SK-N-SH treated with all-trans-retinoic acid at 6 μM for 48 hours (cell line): ENCODE measurements around the gene SURF1.

Experiments used
- ATAC-seq: fragments of 200-7000 bp; cut with Tn5 transposase; 3 replicates; pipeline ENCODE4 v1.9.1; 2020; ENCODE audit warnings: mild to moderate bottlenecking, moderate library complexity
- ARNTL ChIP-seq: fragments of 450-650 bp; formaldehyde crosslinking; IDR thresholded peaks from 2 replicates; pipeline ENCODE4 v1.5.0; 2020; ENCODE audit warnings: low read depth, mild to moderate bottlenecking, moderate library complexity, borderline replicate concordance
- GLIS3 ChIP-seq: fragments of 250-450 bp; sonication (Bioruptor Pico); IDR thresholded peaks from 2 replicates; pipeline ENCODE4 v1.5.0; 2020; ENCODE audit warnings: mild to moderate bottlenecking, moderate library complexity
- ISL1 ChIP-seq: fragments of 250-450 bp; sonication (Bioruptor Pico); IDR thresholded peaks from 2 replicates; pipeline ENCODE4 v2.1.2; 2022; ENCODE audit warnings: mild to moderate bottlenecking, moderate library complexity
- OSR1 ChIP-seq: fragments of 250-450 bp; sonication (Bioruptor Pico); IDR thresholded peaks from 2 replicates; pipeline ENCODE4 v1.8.0; 2022; ENCODE audit warnings: moderate library complexity, mild to moderate bottlenecking, inconsistent platforms
- PPARA ChIP-seq: fragments of 250-450 bp; sonication (Bioruptor Pico); IDR thresholded peaks from 2 replicates; pipeline ENCODE4 v1.5.0; 2020; ENCODE audit warnings: mild to moderate bottlenecking, borderline replicate concordance
- TCF4 ChIP-seq: fragments of 250-450 bp; sonication (Bioruptor Pico); IDR thresholded peaks from 2 replicates; pipeline ENCODE4 v1.8.0; 2021; ENCODE audit warnings: mild to moderate bottlenecking, moderate library complexity, borderline replicate concordance
- TOX ChIP-seq: fragments of 250-450 bp; sonication (Bioruptor Pico); IDR thresholded peaks from 2 replicates; pipeline ENCODE4 v1.8.0; 2021; ENCODE audit warnings: mild to moderate bottlenecking, moderate library complexity, borderline replicate concordance
- ZC3H10 ChIP-seq: fragments of 250-450 bp; sonication (Bioruptor Pico); IDR thresholded peaks from 2 replicates; pipeline ENCODE4 v1.5.1; 2021; ENCODE audit warnings: mild to moderate bottlenecking, moderate library complexity
- ZFP3 ChIP-seq: fragments of 250-450 bp; sonication (Bioruptor Pico); IDR thresholded peaks from 2 replicates; pipeline ENCODE4 v1.5.0; 2020; ENCODE audit warnings: mild to moderate bottlenecking, moderate library complexity
- ZFP30 ChIP-seq: fragments of 450-650 bp; formaldehyde crosslinking; IDR thresholded peaks from 2 replicates; pipeline ENCODE4 v1.5.0; 2022; ENCODE audit warnings: mild to moderate bottlenecking, moderate library complexity
- ZNF8 ChIP-seq: fragments of 450-650 bp; formaldehyde crosslinking; IDR thresholded peaks from 2 replicates; pipeline ENCODE4 v1.5.0; 2020; ENCODE audit warnings: mild to moderate bottlenecking, moderate library complexity
- TF ChIP-seq, protein P1 (sequence below): fragments of 250-450 bp; sonication (Bioruptor Pico); IDR thresholded peaks from 2 replicates; pipeline ENCODE4 v1.5.0; 2020; ENCODE audit warnings: mild to moderate bottlenecking, moderate library complexity
- TF ChIP-seq, protein P2 (sequence below): fragments of 250-450 bp; sonication (Bioruptor Pico); IDR thresholded peaks from 2 replicates; pipeline ENCODE4 v1.5.1; 2021; ENCODE audit warnings: mild to moderate bottlenecking, moderate library complexity
- TF ChIP-seq, protein P3 (sequence below): fragments of 250-450 bp; sonication (Bioruptor Pico); IDR thresholded peaks from 2 replicates; pipeline ENCODE4 v1.8.0; 2021; ENCODE audit warnings: low read depth, mild to moderate bottlenecking, moderate library complexity, borderline replicate concordance
- TF ChIP-seq, protein P4 (sequence below): fragments of 250-450 bp; sonication (Bioruptor Pico); IDR thresholded peaks from 2 replicates; pipeline ENCODE4 v1.5.1; 2020; ENCODE audit warnings: low read depth, mild to moderate bottlenecking, moderate library complexity
- TF ChIP-seq, protein P5 (sequence below): fragments of 250-450 bp; sonication (Bioruptor Pico); IDR thresholded peaks from 2 replicates; pipeline ENCODE4 v1.8.0; 2020; ENCODE audit warnings: mild to moderate bottlenecking, moderate library complexity, borderline replicate concordance

SURF1 gene

DNA sequence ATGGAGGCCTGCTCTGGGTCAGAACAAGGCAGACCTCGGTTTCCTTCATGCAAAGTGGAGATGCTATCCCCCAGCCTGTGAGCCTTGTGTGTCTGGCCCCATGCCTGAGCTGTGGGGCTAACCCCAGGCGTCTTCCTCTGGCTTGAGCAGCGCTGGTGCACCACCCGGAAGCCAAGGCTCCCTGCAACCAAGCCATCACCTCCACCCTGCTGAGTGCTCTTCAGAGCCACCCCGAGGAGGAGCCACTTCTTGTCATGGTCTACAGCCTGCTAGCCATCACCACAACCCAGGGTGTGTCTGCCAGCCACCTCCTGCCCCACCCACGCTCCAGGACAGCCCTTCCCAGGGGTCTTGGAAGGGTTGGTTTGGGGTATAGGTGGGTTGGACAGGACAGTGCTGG lies 45.3 kb upstream of the SURF1 start:
- no peak for ATAC-seq
- TF ChIP-seq ISL1 (CRISPR knock-in tag) (no peak), OSR1 (CRISPR knock-in tag) (no peak), ZFP3 (CRISPR knock-in tag) (no peak), ARNTL (CRISPR knock-in tag) (no peak), TCF4 (CRISPR knock-in tag) (no peak), PPARA (no peak)
- TF ChIP-seq, protein P1, sequence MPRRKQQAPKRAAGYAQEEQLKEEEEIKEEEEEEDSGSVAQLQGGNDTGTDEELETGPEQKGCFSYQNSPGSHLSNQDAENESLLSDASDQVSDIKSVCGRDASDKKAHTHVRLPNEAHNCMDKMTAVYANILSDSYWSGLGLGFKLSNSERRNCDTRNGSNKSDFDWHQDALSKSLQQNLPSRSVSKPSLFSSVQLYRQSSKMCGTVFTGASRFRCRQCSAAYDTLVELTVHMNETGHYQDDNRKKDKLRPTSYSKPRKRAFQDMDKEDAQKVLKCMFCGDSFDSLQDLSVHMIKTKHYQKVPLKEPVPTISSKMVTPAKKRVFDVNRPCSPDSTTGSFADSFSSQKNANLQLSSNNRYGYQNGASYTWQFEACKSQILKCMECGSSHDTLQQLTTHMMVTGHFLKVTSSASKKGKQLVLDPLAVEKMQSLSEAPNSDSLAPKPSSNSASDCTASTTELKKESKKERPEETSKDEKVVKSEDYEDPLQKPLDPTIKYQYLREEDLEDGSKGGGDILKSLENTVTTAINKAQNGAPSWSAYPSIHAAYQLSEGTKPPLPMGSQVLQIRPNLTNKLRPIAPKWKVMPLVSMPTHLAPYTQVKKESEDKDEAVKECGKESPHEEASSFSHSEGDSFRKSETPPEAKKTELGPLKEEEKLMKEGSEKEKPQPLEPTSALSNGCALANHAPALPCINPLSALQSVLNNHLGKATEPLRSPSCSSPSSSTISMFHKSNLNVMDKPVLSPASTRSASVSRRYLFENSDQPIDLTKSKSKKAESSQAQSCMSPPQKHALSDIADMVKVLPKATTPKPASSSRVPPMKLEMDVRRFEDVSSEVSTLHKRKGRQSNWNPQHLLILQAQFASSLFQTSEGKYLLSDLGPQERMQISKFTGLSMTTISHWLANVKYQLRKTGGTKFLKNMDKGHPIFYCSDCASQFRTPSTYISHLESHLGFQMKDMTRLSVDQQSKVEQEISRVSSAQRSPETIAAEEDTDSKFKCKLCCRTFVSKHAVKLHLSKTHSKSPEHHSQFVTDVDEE (CRISPR knock-in tag) = no peak
- TF ChIP-seq, protein P2, sequence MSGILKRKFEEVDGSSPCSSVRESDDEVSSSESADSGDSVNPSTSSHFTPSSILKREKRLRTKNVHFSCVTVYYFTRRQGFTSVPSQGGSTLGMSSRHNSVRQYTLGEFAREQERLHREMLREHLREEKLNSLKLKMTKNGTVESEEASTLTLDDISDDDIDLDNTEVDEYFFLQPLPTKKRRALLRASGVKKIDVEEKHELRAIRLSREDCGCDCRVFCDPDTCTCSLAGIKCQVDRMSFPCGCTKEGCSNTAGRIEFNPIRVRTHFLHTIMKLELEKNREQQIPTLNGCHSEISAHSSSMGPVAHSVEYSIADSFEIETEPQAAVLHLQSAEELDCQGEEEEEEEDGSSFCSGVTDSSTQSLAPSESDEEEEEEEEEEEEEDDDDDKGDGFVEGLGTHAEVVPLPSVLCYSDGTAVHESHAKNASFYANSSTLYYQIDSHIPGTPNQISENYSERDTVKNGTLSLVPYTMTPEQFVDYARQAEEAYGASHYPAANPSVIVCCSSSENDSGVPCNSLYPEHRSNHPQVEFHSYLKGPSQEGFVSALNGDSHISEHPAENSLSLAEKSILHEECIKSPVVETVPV (CRISPR knock-in tag) = no peak
- TF ChIP-seq, protein P3, sequence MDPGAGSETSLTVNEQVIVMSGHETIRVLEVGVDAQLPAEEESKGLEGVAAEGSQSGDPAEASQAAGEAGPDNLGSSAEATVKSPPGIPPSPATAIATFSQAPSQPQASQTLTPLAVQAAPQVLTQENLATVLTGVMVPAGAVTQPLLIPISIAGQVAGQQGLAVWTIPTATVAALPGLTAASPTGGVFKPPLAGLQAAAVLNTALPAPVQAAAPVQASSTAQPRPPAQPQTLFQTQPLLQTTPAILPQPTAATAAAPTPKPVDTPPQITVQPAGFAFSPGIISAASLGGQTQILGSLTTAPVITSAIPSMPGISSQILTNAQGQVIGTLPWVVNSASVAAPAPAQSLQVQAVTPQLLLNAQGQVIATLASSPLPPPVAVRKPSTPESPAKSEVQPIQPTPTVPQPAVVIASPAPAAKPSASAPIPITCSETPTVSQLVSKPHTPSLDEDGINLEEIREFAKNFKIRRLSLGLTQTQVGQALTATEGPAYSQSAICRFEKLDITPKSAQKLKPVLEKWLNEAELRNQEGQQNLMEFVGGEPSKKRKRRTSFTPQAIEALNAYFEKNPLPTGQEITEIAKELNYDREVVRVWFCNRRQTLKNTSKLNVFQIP (CRISPR knock-in tag) = no peak
- TF ChIP-seq, protein P4, sequence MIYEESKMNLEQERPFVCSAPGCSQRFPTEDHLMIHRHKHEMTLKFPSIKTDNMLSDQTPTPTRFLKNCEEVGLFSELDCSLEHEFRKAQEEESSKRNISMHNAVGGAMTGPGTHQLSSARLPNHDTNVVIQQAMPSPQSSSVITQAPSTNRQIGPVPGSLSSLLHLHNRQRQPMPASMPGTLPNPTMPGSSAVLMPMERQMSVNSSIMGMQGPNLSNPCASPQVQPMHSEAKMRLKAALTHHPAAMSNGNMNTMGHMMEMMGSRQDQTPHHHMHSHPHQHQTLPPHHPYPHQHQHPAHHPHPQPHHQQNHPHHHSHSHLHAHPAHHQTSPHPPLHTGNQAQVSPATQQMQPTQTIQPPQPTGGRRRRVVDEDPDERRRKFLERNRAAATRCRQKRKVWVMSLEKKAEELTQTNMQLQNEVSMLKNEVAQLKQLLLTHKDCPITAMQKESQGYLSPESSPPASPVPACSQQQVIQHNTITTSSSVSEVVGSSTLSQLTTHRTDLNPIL (CRISPR knock-in tag) = no peak

DNA sequence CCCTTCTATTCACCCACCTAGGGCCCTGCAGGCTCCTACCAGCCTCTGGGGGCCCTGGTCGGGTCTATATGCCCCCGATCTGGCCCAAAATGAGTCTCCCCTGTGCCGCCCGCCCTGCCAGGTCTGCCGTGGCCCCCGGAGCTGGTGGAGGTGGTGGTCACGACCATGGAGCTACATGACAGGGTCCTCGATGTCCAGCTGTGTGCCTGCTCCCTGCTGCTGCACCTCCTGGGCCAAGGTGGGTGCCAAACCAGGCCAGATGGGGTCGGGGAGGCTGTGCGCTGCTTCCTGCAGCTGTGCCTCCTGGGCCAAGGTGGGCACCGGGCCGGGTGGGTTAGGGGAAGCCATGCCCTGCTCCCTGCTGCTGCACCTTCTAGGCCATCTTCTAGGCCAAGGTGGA lies 44.0 kb upstream of the SURF1 start:
- TF ChIP-seq TOX = no peak
- TF ChIP-seq, all 23 proteins: peak for 0
- no peak; the same call in 2 of the 3 replicates for ATAC-seq

DNA sequence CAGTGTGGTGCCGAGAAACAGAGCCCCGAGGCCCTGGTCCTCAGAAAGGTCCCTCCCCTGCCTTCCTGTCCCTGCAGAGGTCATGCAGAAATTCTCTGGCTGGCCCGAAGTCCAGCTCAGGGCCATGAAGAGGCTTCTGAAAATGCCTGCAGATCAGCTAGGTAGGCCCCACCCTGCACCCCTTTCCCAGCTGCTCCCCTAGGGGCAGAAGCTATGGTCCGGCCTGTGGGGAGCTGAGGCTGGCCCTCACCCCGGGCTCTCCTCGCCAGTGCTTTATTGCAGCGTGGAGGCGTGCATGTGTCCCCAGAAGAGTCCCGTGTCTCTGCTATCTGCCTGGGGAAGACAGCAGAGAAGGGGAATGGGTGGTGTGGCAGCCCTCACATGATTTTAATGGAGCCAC lies 41.6 kb upstream of the SURF1 start:
- ATAC-seq = no peak; the same call in 2 of the 3 replicates
- TF ChIP-seq ZNF8 (CRISPR knock-in tag) = no peak
- TF ChIP-seq ZC3H10 = no peak
- TF ChIP-seq TOX = no peak
- TF ChIP-seq ZFP30 (CRISPR knock-in tag) = no peak
- TF ChIP-seq ARNTL (CRISPR knock-in tag) = no peak
- TF ChIP-seq, protein P1 (CRISPR knock-in tag) = no peak
- no peak for TF ChIP-seq GLIS3 (CRISPR knock-in tag)
- TF ChIP-seq, protein P2 (CRISPR knock-in tag) = no peak
- TF ChIP-seq ZFP3 (CRISPR knock-in tag) = no peak
- no peak for TF ChIP-seq OSR1 (CRISPR knock-in tag)
- TF ChIP-seq, protein P5, sequence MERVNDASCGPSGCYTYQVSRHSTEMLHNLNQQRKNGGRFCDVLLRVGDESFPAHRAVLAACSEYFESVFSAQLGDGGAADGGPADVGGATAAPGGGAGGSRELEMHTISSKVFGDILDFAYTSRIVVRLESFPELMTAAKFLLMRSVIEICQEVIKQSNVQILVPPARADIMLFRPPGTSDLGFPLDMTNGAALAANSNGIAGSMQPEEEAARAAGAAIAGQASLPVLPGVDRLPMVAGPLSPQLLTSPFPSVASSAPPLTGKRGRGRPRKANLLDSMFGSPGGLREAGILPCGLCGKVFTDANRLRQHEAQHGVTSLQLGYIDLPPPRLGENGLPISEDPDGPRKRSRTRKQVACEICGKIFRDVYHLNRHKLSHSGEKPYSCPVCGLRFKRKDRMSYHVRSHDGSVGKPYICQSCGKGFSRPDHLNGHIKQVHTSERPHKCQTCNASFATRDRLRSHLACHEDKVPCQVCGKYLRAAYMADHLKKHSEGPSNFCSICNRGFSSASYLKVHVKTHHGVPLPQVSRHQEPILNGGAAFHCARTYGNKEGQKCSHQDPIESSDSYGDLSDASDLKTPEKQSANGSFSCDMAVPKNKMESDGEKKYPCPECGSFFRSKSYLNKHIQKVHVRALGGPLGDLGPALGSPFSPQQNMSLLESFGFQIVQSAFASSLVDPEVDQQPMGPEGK (CRISPR knock-in tag) = no peak
- no peak for TF ChIP-seq PPARA
- TF ChIP-seq TCF4 (CRISPR knock-in tag) = no peak
- TF ChIP-seq, all 23 proteins: peak for 0
